Cortex of kidney (tissue), 1 donor: Measurements from ENCODE around the gene MVP.
"Not testable (repeated sequence)": the region's sequence is repeated elsewhere in the genome, so short reads cannot be mapped to it uniquely, and the experiment has no call there.

Experiments
- DNase-seq: peaks from one replicate; lab custom pipeline; 2025; lab: John Stamatoyannopoulos, UW

Gene MVP

GRCh38 chr16:29815793-29816693 lies 4.2 kb upstream of the MVP start, which contains the start of gene PAGR1:
PAGR1 (plus strand) TSS chr16:29816152; CDS start chr16:29816526, 374 bp downstream.
- DNase-seq = peak; percentile 98

DNA sequence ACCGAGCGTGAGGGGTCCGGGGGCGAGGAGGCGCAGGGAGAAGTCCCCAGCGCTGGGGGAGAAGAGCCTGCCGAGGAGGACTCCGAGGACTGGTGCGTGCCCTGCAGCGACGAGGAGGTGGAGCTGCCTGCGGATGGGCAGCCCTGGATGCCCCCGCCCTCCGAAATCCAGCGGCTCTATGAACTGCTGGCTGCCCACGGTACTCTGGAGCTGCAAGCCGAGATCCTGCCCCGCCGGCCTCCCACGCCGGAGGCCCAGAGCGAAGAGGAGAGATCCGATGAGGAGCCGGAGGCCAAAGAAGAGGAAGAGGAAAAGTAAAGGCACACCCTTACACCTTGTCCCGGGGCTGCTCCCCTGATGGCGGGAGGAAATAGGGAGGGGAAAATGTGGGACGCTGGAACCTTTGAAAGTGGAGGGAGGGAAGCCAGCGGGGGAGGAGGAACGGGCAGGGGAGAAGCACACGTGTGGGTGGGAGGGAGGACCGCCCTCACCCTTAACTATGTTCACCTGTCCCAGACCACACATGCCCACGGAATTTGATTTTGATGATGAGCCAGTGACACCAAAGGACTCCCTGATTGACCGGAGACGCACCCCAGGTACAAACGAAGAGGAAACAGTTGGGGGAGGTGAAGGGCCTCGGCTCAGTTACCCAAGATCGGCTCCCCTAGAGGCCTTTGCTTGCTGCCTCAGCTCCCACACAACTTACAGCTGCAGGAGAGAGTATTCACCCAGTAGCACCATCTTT lies 3.4 kb upstream of the MVP start:
- no peak for DNase-seq

GRCh38 chr16:29818082-29818481 lies 2.2 kb upstream of the MVP start:
- DNase-seq = no peak

DNA sequence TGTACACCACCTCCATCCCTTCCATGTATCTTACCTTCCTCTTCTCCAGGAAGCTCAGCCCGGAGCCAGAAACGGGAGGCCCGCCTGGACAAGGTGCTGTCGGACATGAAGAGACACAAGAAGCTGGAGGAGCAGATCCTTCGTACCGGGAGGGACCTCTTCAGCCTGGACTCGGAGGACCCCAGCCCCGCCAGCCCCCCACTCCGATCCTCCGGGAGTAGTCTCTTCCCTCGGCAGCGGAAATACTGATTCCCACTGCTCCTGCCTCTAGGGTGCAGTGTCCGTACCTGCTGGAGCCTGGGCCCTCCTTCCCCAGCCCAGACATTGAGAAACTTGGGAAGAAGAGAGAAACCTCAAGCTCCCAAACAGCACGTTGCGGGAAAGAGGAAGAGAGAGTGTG lies 756 bp upstream of the MVP start:
- DNase-seq = no peak

GRCh38 chr16:29820730-29821642 lies 724 bp downstream of the MVP start:
- no peak for DNase-seq

GRCh38 chr16:29821643-29822115 lies 1.4 kb downstream of the MVP start:
- DNase-seq = no peak

DNA sequence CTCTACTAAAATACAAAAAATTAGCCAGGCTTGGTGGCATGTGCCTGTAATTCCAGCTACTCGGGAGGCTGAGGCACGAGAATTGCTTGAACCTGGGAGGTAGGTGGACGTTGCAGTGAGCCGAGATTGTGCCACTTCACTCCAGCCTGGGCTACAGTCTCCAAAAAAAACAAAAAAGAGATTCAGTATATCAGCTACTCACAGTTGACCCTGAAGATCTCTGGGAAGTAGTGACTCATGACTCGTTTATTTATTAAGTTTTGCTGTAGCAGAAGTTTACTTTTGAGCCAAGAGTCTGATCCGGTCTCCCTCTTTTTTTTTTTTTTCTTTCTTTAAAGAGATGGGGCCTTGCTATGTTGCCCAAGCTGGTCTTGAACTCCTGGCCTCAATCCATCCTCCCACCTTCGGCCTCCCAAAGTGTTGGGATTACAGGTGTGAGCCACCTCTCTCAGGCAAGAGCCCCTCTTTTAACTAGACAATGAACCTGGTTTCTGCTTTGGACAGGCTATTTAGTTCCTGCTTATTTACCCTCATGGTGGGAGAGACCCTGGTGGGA lies 4.4 kb downstream of the MVP start:
- DNase-seq = no peak

DNA sequence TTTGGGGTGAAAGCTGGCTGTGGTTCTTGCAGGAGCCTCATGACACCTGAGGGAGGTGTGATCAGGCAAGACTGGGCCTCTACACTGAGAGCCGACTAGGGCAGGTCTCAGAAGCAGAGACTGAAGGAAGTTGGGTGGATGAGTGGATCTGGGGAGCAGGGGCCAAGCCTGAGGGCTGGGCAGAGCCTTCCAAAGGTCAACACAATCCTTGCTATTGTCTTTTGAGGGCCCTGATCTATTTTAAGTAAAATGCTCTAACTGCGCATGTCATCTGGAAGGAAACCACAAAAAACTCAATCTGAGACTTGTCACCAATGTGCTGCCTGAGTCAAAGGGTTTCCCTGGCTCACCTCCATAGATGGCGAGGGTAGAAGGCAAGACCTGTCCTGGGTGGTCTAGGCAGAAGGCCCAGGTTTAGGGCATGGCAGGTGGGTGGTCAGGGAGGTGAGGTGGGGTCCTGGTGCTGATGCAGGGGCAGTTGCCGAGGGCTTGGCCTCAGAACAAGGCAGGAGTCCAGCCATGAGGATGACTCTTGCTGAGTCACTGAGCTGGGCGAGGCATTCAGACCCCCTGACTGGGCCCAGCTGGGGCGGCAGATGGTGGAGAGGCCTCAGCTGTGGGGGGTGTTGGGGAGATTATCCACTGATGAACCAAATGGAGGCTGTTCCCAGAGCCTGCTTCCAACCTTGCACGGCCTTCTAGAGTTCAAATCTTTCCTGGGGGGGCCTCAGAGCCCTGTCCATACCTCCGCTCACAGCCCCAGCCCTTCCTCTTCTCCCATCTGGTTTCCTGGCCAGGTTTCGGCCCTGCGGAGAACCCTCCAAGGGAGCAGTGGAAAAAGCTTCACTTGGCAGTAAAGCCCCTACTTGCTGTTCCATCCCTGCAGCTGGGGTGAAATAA lies 5.1 kb downstream of the MVP start:
- DNase-seq = no peak

DNA sequence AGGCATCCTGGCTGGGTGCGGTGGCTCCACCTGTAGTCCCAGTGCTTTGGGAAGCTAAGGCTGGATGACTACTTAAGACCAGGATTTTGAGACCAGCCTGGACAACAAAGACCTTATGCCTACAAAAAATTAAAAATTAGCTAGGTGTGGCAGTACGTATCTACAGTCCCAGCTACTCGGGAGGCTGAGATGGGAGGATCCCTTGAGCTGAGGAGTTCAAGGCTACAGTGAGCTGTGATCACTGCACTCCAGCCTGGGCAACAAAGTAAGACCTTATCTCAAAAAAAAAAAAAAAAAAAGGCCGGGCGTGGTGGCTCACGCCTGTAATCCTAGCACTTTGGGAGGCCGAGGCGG lies 6.1 kb downstream of the MVP start:
- DNase-seq = no peak

DNA sequence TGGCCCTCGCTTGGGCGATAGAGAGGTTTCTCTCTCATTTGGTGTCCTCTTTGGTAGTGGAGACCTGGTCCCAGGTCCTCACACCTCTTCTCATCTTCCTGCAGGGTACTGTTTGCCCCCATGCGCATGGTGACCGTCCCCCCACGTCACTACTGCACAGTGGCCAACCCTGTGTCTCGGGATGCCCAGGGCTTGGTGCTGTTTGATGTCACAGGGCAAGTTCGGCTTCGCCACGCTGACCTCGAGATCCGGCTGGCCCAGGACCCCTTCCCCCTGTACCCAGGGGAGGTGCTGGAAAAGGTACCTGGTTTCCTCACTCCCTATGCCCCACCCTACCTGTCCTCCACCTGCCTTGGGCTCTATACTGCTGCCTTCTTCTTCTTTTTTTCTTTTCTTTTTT lies 10.5 kb downstream of the MVP start:
- no peak for DNase-seq

DNA sequence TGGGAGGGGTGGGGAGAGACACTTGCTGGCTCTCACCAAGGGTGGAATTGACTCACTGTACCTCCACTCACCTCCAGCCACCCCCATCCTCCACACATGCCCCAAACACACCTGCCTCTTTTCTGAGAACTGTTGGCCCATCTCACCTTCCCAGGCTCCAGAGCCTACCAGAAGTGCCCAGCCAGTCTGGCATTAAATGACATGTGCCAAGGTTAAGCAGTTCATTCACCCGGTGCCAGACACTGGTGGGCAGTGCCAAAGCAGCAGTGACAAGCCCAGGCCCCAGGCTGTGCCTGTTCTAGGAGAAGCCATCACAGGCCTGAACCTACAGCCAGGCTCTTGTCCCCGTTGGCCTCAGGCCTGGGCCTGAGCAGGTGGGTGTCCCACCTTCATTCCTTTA lies 11.2 kb downstream of the MVP start:
- DNase-seq = no peak

DNA sequence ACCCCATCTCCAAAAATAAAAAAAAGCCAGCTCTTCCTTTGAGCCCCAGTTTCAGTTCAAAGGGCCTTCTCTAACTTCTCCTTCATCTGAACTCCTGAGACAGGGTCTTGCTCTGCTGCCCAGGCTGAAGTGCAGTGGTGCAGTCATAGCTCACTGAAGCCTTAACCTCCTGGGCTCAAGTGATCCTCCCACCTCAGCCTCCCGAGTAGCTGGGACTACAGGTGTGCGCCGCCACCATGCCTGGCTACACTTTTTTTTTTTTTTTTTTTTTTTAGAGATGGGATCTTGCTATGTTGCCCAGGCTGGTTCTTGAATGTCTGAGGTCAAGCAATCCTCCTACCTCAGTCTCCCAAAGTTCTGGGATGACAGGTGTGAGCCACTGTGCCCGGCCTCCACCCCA lies 13.0 kb downstream of the MVP start:
- not testable (repeated sequence) for DNase-seq

DNA sequence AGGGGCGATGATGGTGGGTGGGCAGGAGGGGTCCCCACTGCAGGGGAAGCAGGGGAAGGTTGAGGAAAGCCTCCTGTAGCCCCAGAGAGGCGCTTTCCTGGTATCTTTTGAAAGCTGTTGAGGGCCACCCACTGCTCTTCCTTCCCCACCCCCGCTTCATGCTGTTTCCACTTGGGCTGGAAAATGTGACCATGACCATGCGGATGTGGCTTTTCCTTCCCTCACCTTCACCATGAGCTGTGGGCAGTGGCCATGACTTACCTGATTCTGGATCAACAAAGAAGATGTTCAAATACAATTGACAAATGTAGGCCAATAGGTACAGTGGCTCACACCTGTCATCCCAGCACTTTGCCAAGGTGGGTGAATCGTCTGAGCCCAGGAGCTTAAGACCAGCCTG lies 13.8 kb downstream of the MVP start:
- DNase-seq = no peak

DNA sequence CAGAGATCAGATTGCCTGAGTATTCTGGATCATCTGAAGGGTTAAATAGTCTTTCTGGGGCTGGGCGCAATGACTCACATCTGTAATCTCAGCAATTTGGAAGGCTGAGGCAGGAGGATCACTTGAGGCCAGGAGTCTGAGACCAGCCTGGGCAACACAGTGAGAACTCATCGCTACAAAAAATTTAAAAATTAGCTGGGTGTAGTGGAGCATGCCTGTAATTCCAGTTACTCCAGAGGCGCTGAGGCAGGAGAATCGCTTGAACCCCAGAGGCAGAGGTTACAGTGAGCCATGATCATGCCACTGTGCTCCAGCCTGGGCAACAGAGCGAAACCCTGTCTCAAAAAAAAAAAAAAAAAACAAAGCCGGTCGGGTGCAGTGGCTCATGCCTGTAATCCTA lies 15.7 kb downstream of the MVP start:
- no peak for DNase-seq

DNA sequence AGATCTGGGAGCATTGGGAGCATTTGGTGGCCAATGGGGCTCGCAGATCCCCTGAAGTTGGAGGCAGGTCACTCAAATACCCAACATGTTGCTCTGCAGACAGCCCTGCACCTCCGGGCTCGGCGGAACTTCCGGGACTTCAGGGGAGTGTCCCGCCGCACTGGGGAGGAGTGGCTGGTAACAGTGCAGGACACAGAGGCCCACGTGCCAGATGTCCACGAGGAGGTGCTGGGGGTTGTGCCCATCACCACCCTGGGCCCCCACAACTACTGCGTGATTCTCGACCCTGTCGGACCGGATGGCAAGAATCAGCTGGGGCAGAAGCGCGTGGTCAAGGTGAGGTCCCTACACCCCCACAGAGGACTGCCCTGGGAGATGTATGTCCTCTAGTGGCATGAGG lies 16.4 kb downstream of the MVP start:
- DNase-seq = no peak

GRCh38 chr16:29837841-29838240 lies 17.6 kb downstream of the MVP start:
- DNase-seq = no peak

GRCh38 chr16:29839822-29840221 lies 19.6 kb downstream of the MVP start:
- no peak for DNase-seq

DNA sequence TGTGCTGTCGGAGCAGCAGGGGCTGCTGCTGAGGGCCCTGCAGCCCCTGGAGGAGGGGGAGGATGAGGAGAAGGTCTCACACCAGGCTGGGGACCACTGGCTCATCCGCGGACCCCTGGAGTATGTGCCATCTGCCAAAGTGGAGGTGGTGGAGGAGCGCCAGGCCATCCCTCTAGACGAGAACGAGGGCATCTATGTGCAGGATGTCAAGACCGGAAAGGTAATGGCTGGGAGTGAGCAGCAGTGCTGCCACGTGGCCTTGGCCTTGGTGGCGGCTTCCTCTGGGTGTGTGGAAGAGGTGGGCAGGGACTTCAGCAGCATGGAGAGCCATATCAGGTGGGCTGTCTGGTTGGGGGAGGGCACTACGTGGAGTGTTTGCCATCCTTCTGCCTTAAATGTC lies 20.0 kb downstream of the MVP start:
- no peak for DNase-seq

GRCh38 chr16:29841631-29842030 lies 21.4 kb downstream of the MVP start:
- no peak for DNase-seq

- no peak for DNase-seq
Observed at GRCh38 chr16:29842732-29843346, 22.6 kb downstream of the MVP start.
